ENCODE data around the gene LRCH4. TPM values are rescaled to one million over a fixed set of nuclear protein-coding genes. Genes with fewer than 3 reads are reported as not detected.

LRCH4 gene
- total and polyA plus RNA-seq, 9 of the 15 experiments (the other 6 are each of a cell fraction or from before 2014, with no cell fraction given), result 0.06 to 63.3 (median 15.0) TPM

- intact Hi-C loops (cut with micrococcal nuclease), result no loop called here
- no peak overlapping the region for H3K4me3 ChIP-seq
Measured at GRCh38 chr7:100543586-100543985, 42.3 kb downstream of the LRCH4 start.

More at GRCh38 chr7:100543586-100543985, 42.3 kb downstream of the LRCH4 start:
- FAIRE-seq (no peak), ATAC-seq (no peak), DNase-seq (ENCODE audit: extremely low read depth in 1 of 4, low spot score in 3 of 4) (no peak)
- Histone ChIP-seq H3K9me1 (ENCODE audit: control insufficient read depth, insufficient read depth, low read length) (no peaks in the 10 kb centered on the region), H3K27me3 (ENCODE audit: control insufficient read depth in 2 of 2, insufficient read depth in 2 of 2, low read length in 2 of 2) (no peaks in the 10 kb centered on the region), H2AFZ (ENCODE audit: low read depth, low read length) (no peak overlapping the region), H4K20me1 (replicated peaks; ENCODE audit: control insufficient read depth, insufficient read depth, low read length) (no peaks in the 10 kb centered on the region; the same call in 1 of the 2 replicates), H3K36me3 (ENCODE audit: control insufficient read depth, insufficient read depth, low read length) (peaks cover 7% of the 10 kb centered on the region; the same call in 2 of the 3 replicates), H3K79me2 (ENCODE audit: control insufficient read depth, insufficient read depth, low read length) (peaks cover 77% of the 10 kb centered on the region), H3K9me3 (replicated peaks; ENCODE audit: control insufficient read depth, insufficient read depth, low read depth, low read length) (no peaks in the 10 kb centered on the region), H3K27ac (ENCODE audit: extremely low read depth, low read depth, low read length) (no peak overlapping the region), H3K9ac (ENCODE audit: insufficient read depth in 1 of 2, low read depth in 2 of 2, low read length in 2 of 2) (no peak overlapping the region), H3K4me2 (ENCODE audit: insufficient read depth, low read length) (no peak overlapping the region), H3K4me1 (replicated peaks in 1 of 2; ENCODE audit: control insufficient read depth in 2 of 2, insufficient read depth in 2 of 2, low read length in 2 of 2) (peaks cover 43 to 71% of the 10 kb centered on the region in 2 experiments)
- in situ Hi-C loops (cut with MboI), result no loop called here
- CTCF ChIA-PET (ENCODE audit: low intra/inter-chr PET ratio), result no interaction called here
- POLR2A ChIA-PET, result interaction anchor here (0.8 to 1.9 kb wide), 3 partner anchors 13 to 43 kb away, joined by 3 to 6 read pairs (median 5); partner anchors contain the start of genes FBXO24 and LRCH4
- BruUV-seq (replicated peaks), result no TSS peak
- 56% methylated on average over 1 of the region's 1 CpG for WGBS (ENCODE audit: insufficient coverage, low coverage, missing lambda C conversion rate)
- TF ChIP-seq ARID2 (IDR thresholded peaks at IDR 0.05) (no peak), ZNF57 (CRISPR knock-in tag; IDR thresholded peaks at IDR 0.05) (no peak), RBFOX2 (IDR thresholded peaks at IDR 0.05; ENCODE audit: low read depth, low read length) (no peak), ZNF347 (CRISPR knock-in tag; IDR thresholded peaks at IDR 0.05; ENCODE audit: low read depth) (no peak), ADNP (tag; IDR thresholded peaks at IDR 0.05) (no peak), SRSF7 (optimal IDR thresholded peaks at IDR 0.05; ENCODE audit: low read depth, low read length) (no peak), KHSRP (IDR thresholded peaks at IDR 0.05) (no peak), DDX20 (tag; IDR thresholded peaks at IDR 0.05; ENCODE audit: low read depth) (no peak), FOXA3 (CRISPR knock-in tag; conservative IDR thresholded peaks at IDR 0.05 in 1 of 2, IDR thresholded peaks at IDR 0.05 in 1 of 2) (no peak), POLR3G (IDR thresholded peaks at IDR 0.05; ENCODE audit: extremely low read depth, insufficient read length, insufficient replicate concordance) (no peak), SRSF9 (IDR thresholded peaks at IDR 0.05; ENCODE audit: borderline replicate concordance, low read depth, low read length) (no peak), CC2D1A (IDR thresholded peaks at IDR 0.05) (no peak), PTRF (tag; IDR thresholded peaks at IDR 0.05) (no peak), ATF7 (IDR thresholded peaks at IDR 0.05) (no peak), ARHGAP35 (IDR thresholded peaks at IDR 0.05; ENCODE audit: partially characterized antibody) (no peak), CREB3L1 (IDR thresholded peaks at IDR 0.05; ENCODE audit: borderline replicate concordance, low read depth) (no peak), ZNF699 (CRISPR knock-in tag; IDR thresholded peaks at IDR 0.05; ENCODE audit: insufficient replicate concordance) (no peak), BRD4 (IDR thresholded peaks at IDR 0.05) (no peak), VEZF1 (CRISPR knock-in tag; IDR thresholded peaks at IDR 0.05) (no peak), THAP12 (CRISPR knock-in tag; IDR thresholded peaks at IDR 0.05) (no peak)

All from K562 (cell line).